Activated CD4-positive, alpha-beta T cell treated with anti-CD3 and anti-CD28 coated beads, Interleukin-2, Interleukin-6, amounts not matched to agents 100 ng/mL and 50 ng/mL, durations not matched to agents 16 hours and 8 hours (primary cell): ENCODE data around the gene GET4.
"Not testable (repeated sequence)": the region's sequence is repeated elsewhere in the genome, so short reads cannot be mapped to it uniquely, and the experiment has no call there.

ENCODE experiments used
- DNase-seq: peaks from one replicate; pipeline ENCODE4 v3.0.0-alpha.2; 2020

Gene GET4

GRCh38 chr7:846958-847650 is 29.2 kb upstream of the GET4 start:
- not testable (repeated sequence) for DNase-seq

GRCh38 chr7:847728-848127 is 28.6 kb upstream of the GET4 start:
- not testable (repeated sequence) for DNase-seq

GRCh38 chr7:849145-849544 is 27.2 kb upstream of the GET4 start:
- no peak for DNase-seq

GRCh38 chr7:849781-850180 is 26.6 kb upstream of the GET4 start:
- no peak for DNase-seq

- no peak for DNase-seq
Measured at GRCh38 chr7:851204-851603, 25.1 kb upstream of the GET4 start.

GRCh38 chr7:853366-854117 is 22.8 kb upstream of the GET4 start:
- no peak for DNase-seq

- DNase-seq: no peak
Measured at GRCh38 chr7:854118-854775, 22.1 kb upstream of the GET4 start.

GRCh38 chr7:855686-856369 is 20.5 kb upstream of the GET4 start:
- DNase-seq: no peak

- DNase-seq: no peak
Measured at GRCh38 chr7:856444-857095, 19.8 kb upstream of the GET4 start.

GRCh38 chr7:857661-858060 is 18.7 kb upstream of the GET4 start:
- DNase-seq: no peak

- DNase-seq: no peak
Measured at GRCh38 chr7:859359-860030, 16.9 kb upstream of the GET4 start.

- DNase-seq: no peak
Measured at GRCh38 chr7:860149-860548, 16.2 kb upstream of the GET4 start.

GRCh38 chr7:861222-861621 is 15.1 kb upstream of the GET4 start:
- DNase-seq: no peak

GRCh38 chr7:862157-862556 is 14.2 kb upstream of the GET4 start:
- no peak for DNase-seq

GRCh38 chr7:863106-863505 is 13.2 kb upstream of the GET4 start:
- DNase-seq: no peak

- DNase-seq: no peak
Measured at GRCh38 chr7:865921-866320, 10.4 kb upstream of the GET4 start.

- no peak for DNase-seq
Measured at GRCh38 chr7:867001-867405, 9.4 kb upstream of the GET4 start.

- DNase-seq: no peak
Measured at GRCh38 chr7:867406-868188, 8.8 kb upstream of the GET4 start.

GRCh38 chr7:868189-868486 is 8.2 kb upstream of the GET4 start:
- DNase-seq: no peak

GRCh38 chr7:869348-869747 is 7.0 kb upstream of the GET4 start:
- no peak for DNase-seq

- no peak for DNase-seq
Measured at GRCh38 chr7:871900-872537, 4.3 kb upstream of the GET4 start.
